HG02571 (cell line): Measurements from ENCODE around the gene TOR4A.
"Not testable (repeated sequence)": the region's sequence is repeated elsewhere in the genome, so short reads cannot be mapped to it uniquely, and the experiment has no call there.

ENCODE experiments used
- ATAC-seq: cut with Tn5 transposase; IDR thresholded peaks from one replicate; pipeline ENCODE4 v1.9.1; 2021; ENCODE audit warnings: mild to moderate bottlenecking, moderate library complexity; ENCODE audit not compliant: unreplicated experiment

The TOR4A gene

GRCh38 chr9:137315581-137316011, 38.1 kb downstream of the TOR4A start:
- ATAC-seq, result no peak

- ATAC-seq, result no peak
These were observed 38.8 kb downstream of the TOR4A start for GRCh38 chr9:137316012-137316981.

- no peak for ATAC-seq
These were observed 39.6 kb downstream of the TOR4A start for GRCh38 chr9:137317021-137317717.

GRCh38 chr9:137317718-137318511, 40.4 kb downstream of the TOR4A start:
- ATAC-seq, result no peak

- no peak for ATAC-seq
These were observed 41.1 kb downstream of the TOR4A start for GRCh38 chr9:137318602-137319001.

- ATAC-seq, result no peak
These were observed 41.6 kb downstream of the TOR4A start for GRCh38 chr9:137319011-137319738.

GRCh38 chr9:137319739-137320551, 42.4 kb downstream of the TOR4A start:
- ATAC-seq, result no peak

GRCh38 chr9:137320555-137321384, 43.2 kb downstream of the TOR4A start:
- ATAC-seq, result no peak

GRCh38 chr9:137321726-137322361, 44.3 kb downstream of the TOR4A start:
- no peak for ATAC-seq

- ATAC-seq, result no peak
These were observed 46.2 kb downstream of the TOR4A start for GRCh38 chr9:137323531-137324331.

GRCh38 chr9:137325124-137325523, 47.6 kb downstream of the TOR4A start:
- no peak for ATAC-seq

- ATAC-seq, result no peak
These were observed 48.3 kb downstream of the TOR4A start for GRCh38 chr9:137325799-137326198.

GRCh38 chr9:137326445-137327065, 49.0 kb downstream of the TOR4A start:
- ATAC-seq, result no peak

GRCh38 chr9:137327641-137328550, 50.4 kb downstream of the TOR4A start:
- ATAC-seq, result not testable (repeated sequence)

- not testable (repeated sequence) for ATAC-seq
These were observed 52.1 kb downstream of the TOR4A start for GRCh38 chr9:137329590-137329989.

- no peak for ATAC-seq
These were observed 53.2 kb downstream of the TOR4A start for GRCh38 chr9:137330689-137331088.
